ENCODE measurements around the gene ARNT2. TPM values are rescaled to one million over a fixed set of nuclear protein-coding genes. Genes with fewer than 3 reads are reported as not detected.

The ARNT2 gene
- total and polyA plus RNA-seq, 4 donors, result 2.0 to 12.2 (median 5.5) TPM

DNA sequence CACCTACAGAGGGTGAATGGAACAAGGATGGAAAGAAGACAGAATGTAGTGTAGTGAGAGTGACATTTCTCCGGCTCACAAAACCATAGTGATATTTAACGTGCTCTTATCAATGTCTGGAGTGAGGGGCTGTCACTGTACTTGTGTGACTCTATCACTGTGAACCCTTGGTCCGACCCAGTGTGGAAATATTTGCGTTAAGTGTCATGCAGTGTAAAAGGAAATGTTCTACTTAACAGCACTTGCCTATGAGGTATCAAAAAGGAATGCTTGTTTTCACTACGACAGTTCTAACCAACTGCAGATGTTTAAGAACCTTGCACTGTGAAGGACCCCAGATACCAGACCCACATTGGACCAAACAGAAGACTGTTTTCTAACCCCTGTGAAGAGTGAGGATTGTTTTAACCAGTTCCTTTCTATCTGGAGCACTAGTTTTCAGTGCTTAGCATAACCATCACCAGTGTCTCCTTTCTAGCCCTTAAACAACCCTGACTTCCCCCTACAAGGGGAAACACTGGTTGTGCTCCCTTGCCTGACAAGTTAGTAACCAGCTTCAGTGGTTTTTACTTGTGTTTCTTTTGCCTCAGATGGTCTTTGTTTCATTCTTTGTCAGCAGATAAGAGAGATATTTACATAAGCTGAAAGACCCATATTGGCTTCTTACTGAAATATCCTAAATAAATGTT, 146.2 kb downstream of the ARNT2 start:
- Histone ChIP-seq H3K27ac (ENCODE audit: low read depth in 1 of 2, low read length in 1 of 2) (no peak overlapping the region), H3K9ac (ENCODE audit: insufficient read depth in 1 of 2, low read length in 2 of 2) (no peak overlapping the region), H3K27me3 (ENCODE audit: control insufficient read depth in 3 of 3, insufficient read depth in 3 of 3, low read length in 2 of 3) (peaks cover 0 to 3% (median 0%) of the 10 kb centered on the region in 3 donors), H3K4me1 (ENCODE audit: control insufficient read depth in 5 of 5, insufficient read depth in 5 of 5, low read length in 5 of 5) (peaks cover 0 to 13% (median 5%) of the 10 kb centered on the region in 5 donors), H3K36me3 (ENCODE audit: control insufficient read depth in 4 of 4, insufficient read depth in 4 of 4, low read length in 4 of 4) (peaks cover 0 to 16% (median 3%) of the 10 kb centered on the region in 4 donors), H3K9me3 (ENCODE audit: control insufficient read depth in 4 of 4, insufficient read depth in 3 of 4, low read length in 3 of 4) (no peaks in the 10 kb centered on the region), H3K4me3 (no peak overlapping the region)
- DNase-seq, result peak in 1 of 3 donors; percentile 30
- WGBS, 2 donors, result 50 to 67% methylated on average over 5 of the region's 5 CpGs
- ATAC-seq (ENCODE audit: insufficient read depth, low FRiP score), result peak; percentile 56
- TF ChIP-seq, protein P1, sequence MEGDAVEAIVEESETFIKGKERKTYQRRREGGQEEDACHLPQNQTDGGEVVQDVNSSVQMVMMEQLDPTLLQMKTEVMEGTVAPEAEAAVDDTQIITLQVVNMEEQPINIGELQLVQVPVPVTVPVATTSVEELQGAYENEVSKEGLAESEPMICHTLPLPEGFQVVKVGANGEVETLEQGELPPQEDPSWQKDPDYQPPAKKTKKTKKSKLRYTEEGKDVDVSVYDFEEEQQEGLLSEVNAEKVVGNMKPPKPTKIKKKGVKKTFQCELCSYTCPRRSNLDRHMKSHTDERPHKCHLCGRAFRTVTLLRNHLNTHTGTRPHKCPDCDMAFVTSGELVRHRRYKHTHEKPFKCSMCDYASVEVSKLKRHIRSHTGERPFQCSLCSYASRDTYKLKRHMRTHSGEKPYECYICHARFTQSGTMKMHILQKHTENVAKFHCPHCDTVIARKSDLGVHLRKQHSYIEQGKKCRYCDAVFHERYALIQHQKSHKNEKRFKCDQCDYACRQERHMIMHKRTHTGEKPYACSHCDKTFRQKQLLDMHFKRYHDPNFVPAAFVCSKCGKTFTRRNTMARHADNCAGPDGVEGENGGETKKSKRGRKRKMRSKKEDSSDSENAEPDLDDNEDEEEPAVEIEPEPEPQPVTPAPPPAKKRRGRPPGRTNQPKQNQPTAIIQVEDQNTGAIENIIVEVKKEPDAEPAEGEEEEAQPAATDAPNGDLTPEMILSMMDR (IDR thresholded peaks at IDR 0.05; ENCODE audit: control extremely low read depth, extremely low read depth), result no peak

DNA sequence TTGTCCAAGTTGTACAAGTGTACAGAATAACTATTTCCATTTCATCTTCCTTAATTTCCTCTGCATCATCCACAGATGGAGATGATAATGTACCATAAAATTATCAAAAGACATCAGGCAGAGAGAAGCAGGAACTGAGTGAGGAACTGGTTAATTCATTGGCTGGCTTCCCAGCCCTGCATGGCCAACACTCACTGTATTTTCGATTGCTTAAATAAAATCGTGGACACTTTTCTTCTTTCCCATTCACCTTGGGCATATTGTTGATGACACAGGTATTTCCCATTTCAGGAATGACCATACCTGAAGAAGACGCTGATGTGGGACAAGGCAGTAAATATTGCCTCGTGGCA, 146.7 kb downstream of the ARNT2 start:
- H3K36me3 ChIP-seq (ENCODE audit: control insufficient read depth in 4 of 4, insufficient read depth in 4 of 4, low read length in 4 of 4), result peaks cover 0 to 20% (median 3%) of the 10 kb centered on the region in 4 donors
- peaks cover 0 to 13% (median 5%) of the 10 kb centered on the region in 5 donors for H3K4me1 ChIP-seq (ENCODE audit: control insufficient read depth in 5 of 5, insufficient read depth in 5 of 5, low read length in 5 of 5)
- H3K27me3 ChIP-seq (ENCODE audit: control insufficient read depth in 3 of 3, insufficient read depth in 3 of 3, low read length in 2 of 3), result peaks cover 0 to 3% (median 0%) of the 10 kb centered on the region in 3 donors
- no peaks in the 10 kb centered on the region for H3K9me3 ChIP-seq (ENCODE audit: control insufficient read depth in 4 of 4, insufficient read depth in 3 of 4, low read length in 3 of 4)
- no peak overlapping the region for H3K4me3 ChIP-seq
- H3K27ac ChIP-seq (ENCODE audit: low read depth in 1 of 2, low read length in 1 of 2), result no peak overlapping the region
- TF ChIP-seq, protein P1 (IDR thresholded peaks at IDR 0.05; ENCODE audit: control extremely low read depth, extremely low read depth), result no peak
- no peak overlapping the region for H3K9ac ChIP-seq (ENCODE audit: insufficient read depth in 1 of 2, low read length in 2 of 2)
- DNase-seq (peak; percentile 40 to 74 (median 61)), ATAC-seq (ENCODE audit: insufficient read depth, low FRiP score) (no peak)
- WGBS, 2 donors, result 29% methylated on average over 4 of the region's 4 CpGs

DNA sequence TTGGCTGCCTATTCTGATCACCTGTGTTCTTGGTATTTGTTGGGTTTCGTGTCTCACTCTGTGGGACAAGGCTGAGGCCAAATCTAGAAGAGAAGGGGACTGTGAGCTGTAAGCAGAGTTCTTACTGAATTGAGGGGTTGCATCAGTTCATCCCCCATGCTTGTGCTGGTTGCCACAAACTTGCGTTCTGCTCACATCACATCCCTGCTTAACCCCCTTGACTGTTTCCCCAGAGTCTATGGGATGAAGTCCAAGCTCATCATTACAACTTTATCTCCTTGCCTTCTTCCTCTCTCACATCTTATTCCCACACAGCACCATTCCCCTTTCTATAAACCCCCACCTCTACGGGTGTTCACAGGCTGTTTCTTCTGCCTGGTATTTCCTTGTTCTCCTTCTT, 147.2 kb downstream of the ARNT2 start:
- H3K4me1 ChIP-seq (ENCODE audit: control insufficient read depth in 5 of 5, insufficient read depth in 5 of 5, low read length in 5 of 5), result peaks cover 0 to 13% (median 5%) of the 10 kb centered on the region in 5 donors
- no peaks in the 10 kb centered on the region for H3K9me3 ChIP-seq (ENCODE audit: control insufficient read depth in 4 of 4, insufficient read depth in 3 of 4, low read length in 3 of 4)
- H3K27me3 ChIP-seq (ENCODE audit: control insufficient read depth in 3 of 3, insufficient read depth in 3 of 3, low read length in 2 of 3), result peaks cover 0 to 3% (median 0%) of the 10 kb centered on the region in 3 donors
- no peak overlapping the region for H3K27ac ChIP-seq (ENCODE audit: low read depth in 1 of 2, low read length in 1 of 2)
- no peak for ATAC-seq (ENCODE audit: insufficient read depth, low FRiP score)
- TF ChIP-seq, protein P1 (IDR thresholded peaks at IDR 0.05; ENCODE audit: control extremely low read depth, extremely low read depth), result no peak
- DNase-seq, result no peak
- H3K4me3 ChIP-seq, result no peak overlapping the region
- 79 to 88% methylated on average over 3 of the region's 3 CpGs for WGBS, 2 donors
- H3K9ac ChIP-seq (ENCODE audit: insufficient read depth in 1 of 2, low read length in 2 of 2), result no peak overlapping the region
- peaks cover 0 to 22% (median 4%) of the 10 kb centered on the region in 4 donors for H3K36me3 ChIP-seq (ENCODE audit: control insufficient read depth in 4 of 4, insufficient read depth in 4 of 4, low read length in 4 of 4)
